Transverse colon (tissue), 4 donors: ENCODE data around the gene NPW. TPM values are rescaled to one million over a fixed set of nuclear protein-coding genes. Genes with fewer than 3 reads are reported as not detected.

Experiments
- DNase-seq: peaks from one replicate; pipeline ENCODE4 v3.0.0-alpha.2; 2019
- H3K27ac ChIP-seq, 4 donors: fragments of 200-600 bp; sonication (generic); 2 replicates each; pipeline ENCODE4 v1.5.1; 2016 to 2018; ENCODE audit warnings: inconsistent platforms in 4 of 4
- H3K27me3 ChIP-seq: fragments of 200-600 bp; sonication (generic); 2 replicates; pipeline ENCODE4 v1.5.1; 2017; ENCODE audit warnings: inconsistent platforms
- H3K36me3 ChIP-seq, 4 donors: fragments of 200-600 bp; sonication (generic); 2 replicates each; pipeline ENCODE4 v1.5.1; 2017 to 2019; ENCODE audit warnings: inconsistent platforms in 4 of 4
- H3K4me1 ChIP-seq, 4 donors: fragments of 200-600 bp; sonication (generic); 2 replicates each; pipeline ENCODE4 v1.5.1; 2017 to 2020; ENCODE audit warnings: inconsistent platforms in 4 of 4
- H3K4me3 ChIP-seq, 4 donors: fragments of 200-600 bp; sonication (generic); 1 replicate in 1 of 4; 2 replicates in 3 of 4; pipeline versions ENCODE4 v1.5.1 to v1.6.1; 2017 to 2019; ENCODE audit warnings: inconsistent platforms in 4 of 4
- H3K9me3 ChIP-seq, 2 donors: fragments of 200-600 bp; sonication (generic); 2 replicates each; pipeline ENCODE4 v1.5.1; 2017 to 2019; ENCODE audit warnings: inconsistent platforms in 2 of 2
- CTCF ChIP-seq, 5 experiments: fragments of 200-600 bp in 3 of 5; fragments of 450-650 bp in 2 of 5; sonication (generic) in 3 of 5; IDR thresholded peaks; 1 replicate in 2 of 5; 2 replicates in 3 of 5; pipeline ENCODE4 v1.5.1; 2016 to 2017; ENCODE audit warnings: antibody characterized with exemption in 5 of 5, inconsistent platforms in 3 of 5, mild to moderate bottlenecking in 2 of 5, moderate library complexity in 1 of 5
- EP300 ChIP-seq: sonication (generic); formaldehyde crosslinking; IDR thresholded peaks from one replicate; pipeline ENCODE4 v1.6.1; 2017; ENCODE audit warnings: antibody characterized with exemption, low read depth
- POLR2A ChIP-seq: fragments of 450-650 bp; IDR thresholded peaks from one replicate; pipeline ENCODE4 v1.6.1; 2016; ENCODE audit warnings: antibody characterized with exemption, mild to moderate bottlenecking, moderate library complexity
- POLR2AphosphoS5 ChIP-seq, 3 donors: sonication (generic); formaldehyde crosslinking; IDR thresholded peaks; one replicate each; pipeline ENCODE4 v1.6.1; 2016; ENCODE audit warnings: antibody characterized with exemption in 3 of 3
- WGBS, 2 donors: methylation state at CpG; one replicate each; pipeline ENCODE4 v1.1.5; 2018; ENCODE audit warnings: low coverage in 1 of 2; 5-methylcytosine and 5-hydroxymethylcytosine counted together
- in situ Hi-C, 4 donors: fragments of 200-750 bp; cut with MboI; loops; one replicate each; pipeline versions ENCODE4 v1.15.0 to v1.15.1; 2017; ENCODE audit warnings: low sequenced_read_pairs in 3 of 4, low pct_ligation_motif_present in 1 of 4, low pct_unique_long_range_greater_than_20kb in 1 of 4
- intact Hi-C: fragments of 100-400 bp; cut with DNase I; formaldehyde crosslinking; loops from one replicate; pipeline ENCODE4 v1.15.1; 2023; ENCODE audit warnings: low total_unique reads
- total RNA-seq, 4 donors: library from RNA; depleted of rRNA; stranded (reverse); fragments of >200 nt; gene quantifications; one replicate each; pipeline ENCODE4 v1.1.0, GENCODE V29; 2016

Gene NPW
- total RNA-seq, 4 donors from 2014 or later, result 0.41 TPM; not detected in 3

GRCh38 chr16:1974157-1975070, 45.2 kb upstream of the NPW start:
- no peak overlapping the region for H3K4me3 ChIP-seq
- 97% methylated on average over 35 of the region's 42 CpGs; no CpG with 5 or more reads in 1 of the 2 donors for WGBS, 2 donors
- no peak overlapping the region for H3K27ac ChIP-seq
- peaks cover 0 to 12% (median 7%) of the 10 kb centered on the region in 4 donors for H3K36me3 ChIP-seq
- intact Hi-C loops, result no loop called here
- in situ Hi-C loops, result no loop called here
- peaks cover 11 to 29% (median 24%) of the 10 kb centered on the region in 4 donors for H3K4me1 ChIP-seq
- H3K27me3 ChIP-seq, result peaks cover 17% of the 10 kb centered on the region
- TF ChIP-seq CTCF (IDR thresholded peaks at IDR 0.05) (no peak), EP300 (no peak), POLR2A (no peak), POLR2AphosphoS5 (IDR thresholded peaks at IDR 0.05) (no peak)
- no peak for DNase-seq
- H3K9me3 ChIP-seq, result no peaks in the 10 kb centered on the region

- Histone ChIP-seq H3K36me3 (peaks cover 0 to 12% (median 7%) of the 10 kb centered on the region in 4 donors), H3K9me3 (no peaks in the 10 kb centered on the region), H3K4me3 (no peak overlapping the region), H3K27me3 (peaks cover 28% of the 10 kb centered on the region), H3K27ac (no peak overlapping the region), H3K4me1 (peaks cover 11 to 38% (median 34%) of the 10 kb centered on the region in 4 donors)
- intact Hi-C loops (no loop called here), in situ Hi-C loops (no loop called here)
- DNase-seq, result no peak
- WGBS, 2 donors, result 90% methylated on average over 33 of the region's 33 CpGs; no CpG with 5 or more reads in 1 of the 2 donors
- no peak for TF ChIP-seq POLR2A
- no peak for TF ChIP-seq CTCF (IDR thresholded peaks at IDR 0.05)
- no peak for TF ChIP-seq POLR2AphosphoS5 (IDR thresholded peaks at IDR 0.05)
- no peak for TF ChIP-seq EP300
These were observed 44.0 kb upstream of the NPW start for GRCh38 chr16:1975432-1976215.

GRCh38 chr16:1976216-1976520, 43.4 kb upstream of the NPW start:
- H3K27me3 ChIP-seq, result peaks cover 34% of the 10 kb centered on the region
- WGBS, 2 donors, result 94% methylated on average over 8 of the region's 8 CpGs; no CpG with 5 or more reads in 1 of the 2 donors
- in situ Hi-C loops (no loop called here), intact Hi-C loops (no loop called here)
- no peaks in the 10 kb centered on the region for H3K9me3 ChIP-seq
- no peak overlapping the region for H3K27ac ChIP-seq
- TF ChIP-seq POLR2AphosphoS5 (IDR thresholded peaks at IDR 0.05), result no peak
- no peak for TF ChIP-seq EP300
- TF ChIP-seq POLR2A, result no peak
- TF ChIP-seq CTCF (IDR thresholded peaks at IDR 0.05), result no peak
- peaks cover 7 to 38% (median 34%) of the 10 kb centered on the region in 4 donors for H3K4me1 ChIP-seq
- no peak for DNase-seq
- H3K4me3 ChIP-seq, result no peak overlapping the region
- peaks cover 0 to 12% (median 7%) of the 10 kb centered on the region in 4 donors for H3K36me3 ChIP-seq
